Measurements from ENCODE around the gene PKN2.

The PKN2 gene

DNA sequence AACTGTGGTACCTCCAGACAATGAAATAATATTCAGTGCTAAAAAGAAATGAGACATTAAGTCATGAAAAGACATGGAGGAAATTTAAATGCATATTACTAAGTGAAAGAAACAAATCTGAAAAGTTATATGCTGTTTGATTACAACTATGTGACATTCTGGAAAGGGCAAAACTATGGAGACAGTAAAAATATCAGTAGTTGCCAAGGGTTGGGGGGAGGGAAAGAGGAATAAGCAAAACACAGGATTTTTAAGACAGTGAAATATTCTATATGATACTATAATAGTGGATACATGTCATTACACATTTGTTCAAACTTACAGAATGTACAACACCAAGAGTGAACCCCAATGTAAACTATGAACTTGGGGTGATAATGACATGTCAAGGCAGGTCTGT is 38.2 kb upstream of the PKN2 start:
- no peaks in the 10 kb centered on the region for H3K79me2 ChIP-seq (ENCODE audit: insufficient read depth, low read length)
- TF ChIP-seq EZH2phosphoT487 (IDR thresholded peaks at IDR 0.05; ENCODE audit: borderline replicate concordance), result no peak
- TF ChIP-seq CTCF (conservative IDR thresholded peaks at IDR 0.05; ENCODE audit: low read length), result no peak
- no peaks in the 10 kb centered on the region for H4K20me1 ChIP-seq (ENCODE audit: insufficient read depth, low read length, poor library complexity, severe bottlenecking)
- no peaks in the 10 kb centered on the region for H3K36me3 ChIP-seq (ENCODE audit: insufficient read depth, low read length)
- no peak overlapping the region for H3K9ac ChIP-seq (ENCODE audit: low read depth, low read length, poor library complexity, severe bottlenecking)
- no peak overlapping the region for H2AFZ ChIP-seq (ENCODE audit: low read length)
- no peak overlapping the region for H3K4me2 ChIP-seq (ENCODE audit: low read depth, low read length, poor library complexity, severe bottlenecking)
- H3K4me3 ChIP-seq (ENCODE audit: low read length, poor library complexity, severe bottlenecking), result no peak overlapping the region
- no peaks in the 10 kb centered on the region for H3K4me1 ChIP-seq (ENCODE audit: insufficient read depth, low read length, poor library complexity, severe bottlenecking)
- H3F3A ChIP-seq (ENCODE audit: low read depth), result no peaks in the 10 kb centered on the region
- H3K9me2 ChIP-seq (replicated peaks; ENCODE audit: low read depth, low read length), result no peaks in the 10 kb centered on the region
- no peaks in the 10 kb centered on the region for H3K27me3 ChIP-seq (ENCODE audit: insufficient read depth, low read length, poor library complexity, severe bottlenecking)
- no peaks in the 10 kb centered on the region for H3K9me3 ChIP-seq (ENCODE audit: insufficient read depth, low read depth, low read length)

DNA sequence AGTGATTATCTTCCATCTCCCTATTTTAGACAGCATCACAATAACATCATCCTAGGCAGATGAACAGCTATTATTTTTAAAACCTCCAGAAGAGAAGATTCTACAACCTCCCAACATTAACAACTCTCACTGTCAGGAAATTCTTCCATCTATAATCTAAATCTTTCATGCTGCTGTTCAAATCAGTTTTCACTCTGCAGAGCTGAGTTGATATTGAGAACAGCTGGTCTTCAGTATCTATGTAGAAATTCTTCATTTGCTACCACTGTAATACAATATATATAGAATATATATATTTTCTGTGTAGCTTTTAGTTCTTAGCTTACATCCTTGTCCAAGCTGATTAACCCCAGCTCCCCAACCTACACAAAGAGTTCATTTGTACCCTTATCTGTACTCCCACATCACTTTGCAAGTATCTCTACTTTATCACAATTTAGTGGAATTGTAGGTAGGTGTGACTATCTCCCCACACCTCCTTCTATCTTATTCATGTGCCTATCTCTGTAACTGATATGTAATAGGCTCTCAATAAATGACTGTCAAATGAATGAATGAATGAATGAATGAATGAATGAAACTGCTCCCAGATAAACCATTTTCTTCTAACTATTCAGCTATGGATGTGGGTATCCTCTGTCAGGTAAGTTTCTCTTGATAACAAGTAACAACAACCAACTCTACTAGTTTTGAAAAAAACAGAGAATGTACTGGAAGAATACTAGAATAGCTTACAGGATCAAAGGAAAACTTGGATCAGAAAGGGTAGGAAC is 37.4 kb upstream of the PKN2 start:
- no peak for TF ChIP-seq EZH2phosphoT487 (IDR thresholded peaks at IDR 0.05; ENCODE audit: borderline replicate concordance)
- TF ChIP-seq CTCF (conservative IDR thresholded peaks at IDR 0.05; ENCODE audit: low read length), result no peak
- no peaks in the 10 kb centered on the region for H3K79me2 ChIP-seq (ENCODE audit: insufficient read depth, low read length)
- no peak overlapping the region for H3K4me3 ChIP-seq (ENCODE audit: low read length, poor library complexity, severe bottlenecking)
- no peaks in the 10 kb centered on the region for H3K9me3 ChIP-seq (ENCODE audit: insufficient read depth, low read depth, low read length)
- no peaks in the 10 kb centered on the region for H3K27me3 ChIP-seq (ENCODE audit: insufficient read depth, low read length, poor library complexity, severe bottlenecking)
- H2AFZ ChIP-seq (ENCODE audit: low read length), result no peak overlapping the region
- H3F3A ChIP-seq (ENCODE audit: low read depth), result no peaks in the 10 kb centered on the region
- H4K20me1 ChIP-seq (ENCODE audit: insufficient read depth, low read length, poor library complexity, severe bottlenecking), result no peaks in the 10 kb centered on the region
- H3K9ac ChIP-seq (ENCODE audit: low read depth, low read length, poor library complexity, severe bottlenecking), result no peak overlapping the region
- no peaks in the 10 kb centered on the region for H3K36me3 ChIP-seq (ENCODE audit: insufficient read depth, low read length)
- H3K4me1 ChIP-seq (ENCODE audit: insufficient read depth, low read length, poor library complexity, severe bottlenecking), result no peaks in the 10 kb centered on the region
- H3K9me2 ChIP-seq (replicated peaks; ENCODE audit: low read depth, low read length), result no peaks in the 10 kb centered on the region
- no peak overlapping the region for H3K4me2 ChIP-seq (ENCODE audit: low read depth, low read length, poor library complexity, severe bottlenecking)

DNA sequence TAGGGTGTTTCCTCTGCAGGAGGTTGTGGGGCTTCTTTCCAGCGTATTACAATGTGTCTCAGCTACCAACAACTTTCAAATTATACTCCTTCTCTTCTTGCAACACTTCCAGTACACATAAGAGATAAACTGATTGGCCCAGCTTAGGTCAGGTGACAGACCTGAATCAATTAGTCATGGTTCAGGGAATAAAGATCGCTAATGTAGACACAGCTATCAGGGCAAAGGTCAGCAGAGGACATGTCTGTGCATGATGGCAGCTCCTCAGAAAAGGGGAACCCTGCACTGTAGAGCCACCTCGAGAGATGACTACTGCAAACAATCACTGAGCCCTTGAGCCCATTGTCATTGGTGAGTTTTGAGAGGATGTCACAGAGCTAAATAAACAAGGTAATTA is 36.8 kb upstream of the PKN2 start:
- Histone ChIP-seq H3K4me1 (ENCODE audit: insufficient read depth, low read length, poor library complexity, severe bottlenecking) (no peaks in the 10 kb centered on the region), H3K27me3 (ENCODE audit: insufficient read depth, low read length, poor library complexity, severe bottlenecking) (no peaks in the 10 kb centered on the region), H3K9me2 (replicated peaks; ENCODE audit: low read depth, low read length) (no peaks in the 10 kb centered on the region), H3K36me3 (ENCODE audit: insufficient read depth, low read length) (no peaks in the 10 kb centered on the region), H3K79me2 (ENCODE audit: insufficient read depth, low read length) (no peaks in the 10 kb centered on the region), H3K9ac (ENCODE audit: low read depth, low read length, poor library complexity, severe bottlenecking) (no peak overlapping the region), H2AFZ (ENCODE audit: low read length) (no peak overlapping the region), H3K4me2 (ENCODE audit: low read depth, low read length, poor library complexity, severe bottlenecking) (no peak overlapping the region), H4K20me1 (ENCODE audit: insufficient read depth, low read length, poor library complexity, severe bottlenecking) (no peaks in the 10 kb centered on the region), H3K4me3 (ENCODE audit: low read length, poor library complexity, severe bottlenecking) (no peak overlapping the region), H3K9me3 (ENCODE audit: insufficient read depth, low read depth, low read length) (no peaks in the 10 kb centered on the region), H3F3A (ENCODE audit: low read depth) (no peaks in the 10 kb centered on the region)
- TF ChIP-seq CTCF (conservative IDR thresholded peaks at IDR 0.05; ENCODE audit: low read length) (no peak), EZH2phosphoT487 (IDR thresholded peaks at IDR 0.05; ENCODE audit: borderline replicate concordance) (no peak)
